ENCODE measurements around the gene ALDH3A2. TPM values are rescaled to one million over a fixed set of nuclear protein-coding genes. Genes with fewer than 3 reads are reported as not detected.
A peak's percentile ranks its signal among the peaks of the same experiment; 100 is the strongest.

The ALDH3A2 gene
- total RNA-seq = 115 TPM
- long read RNA-seq, transcript ALDH3A2-201 (10 exons, 3,928 nt) = major isoform, 140 of 206 reads
- long read RNA-seq, transcript ALDH3A2-202 (11 exons, 3,828 nt) = minor isoform, 16 of 206 reads
- long read RNA-seq, transcript ALDH3A2-210 (1 exons, 3,512 nt) = minor isoform, 17 of 206 reads
- long read RNA-seq, partial matches to known transcripts = 9 of 206 reads
- long read RNA-seq, other reads (novel, unspliced or antisense) = 16 of 206 reads

- Histone ChIP-seq H3K4me1 (peaks cover 54% of the 10 kb centered on the region), H3K9me3 (no peaks in the 10 kb centered on the region), H3K27ac (peak within 1 kb of the TSS; percentile 98), H3K4me3 (peak within 1 kb of the TSS; percentile 93), H3K36me3 (peaks cover 13% of the 10 kb centered on the region), H3K27me3 (ENCODE audit: low read depth) (no peaks in the 10 kb centered on the region)
- peak; percentile 98 to 99 for ATAC-seq
- DNase-seq = peak; percentile 100
- intact Hi-C loops (cut with DNase I) = no loop called here
- TF ChIP-seq, protein P1, sequence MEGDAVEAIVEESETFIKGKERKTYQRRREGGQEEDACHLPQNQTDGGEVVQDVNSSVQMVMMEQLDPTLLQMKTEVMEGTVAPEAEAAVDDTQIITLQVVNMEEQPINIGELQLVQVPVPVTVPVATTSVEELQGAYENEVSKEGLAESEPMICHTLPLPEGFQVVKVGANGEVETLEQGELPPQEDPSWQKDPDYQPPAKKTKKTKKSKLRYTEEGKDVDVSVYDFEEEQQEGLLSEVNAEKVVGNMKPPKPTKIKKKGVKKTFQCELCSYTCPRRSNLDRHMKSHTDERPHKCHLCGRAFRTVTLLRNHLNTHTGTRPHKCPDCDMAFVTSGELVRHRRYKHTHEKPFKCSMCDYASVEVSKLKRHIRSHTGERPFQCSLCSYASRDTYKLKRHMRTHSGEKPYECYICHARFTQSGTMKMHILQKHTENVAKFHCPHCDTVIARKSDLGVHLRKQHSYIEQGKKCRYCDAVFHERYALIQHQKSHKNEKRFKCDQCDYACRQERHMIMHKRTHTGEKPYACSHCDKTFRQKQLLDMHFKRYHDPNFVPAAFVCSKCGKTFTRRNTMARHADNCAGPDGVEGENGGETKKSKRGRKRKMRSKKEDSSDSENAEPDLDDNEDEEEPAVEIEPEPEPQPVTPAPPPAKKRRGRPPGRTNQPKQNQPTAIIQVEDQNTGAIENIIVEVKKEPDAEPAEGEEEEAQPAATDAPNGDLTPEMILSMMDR (IDR thresholded peaks at IDR 0.05) = peak; percentile 40
Measured at GRCh38 chr17:19648475-19649273, at the start of gene ALDH3A2. ALDH3A2 (plus strand) TSS chr17:19648751; CDS start chr17:19648972, 221 bp downstream.

GRCh38 chr17:19610311-19610710 is 38.2 kb upstream of the ALDH3A2 start:
- Histone ChIP-seq H3K4me1 (no peaks in the 10 kb centered on the region), H3K27me3 (ENCODE audit: low read depth) (no peaks in the 10 kb centered on the region), H3K4me3 (no peak overlapping the region), H3K36me3 (no peaks in the 10 kb centered on the region), H3K9me3 (no peaks in the 10 kb centered on the region), H3K27ac (no peak overlapping the region)
- intact Hi-C loops (cut with DNase I) = no loop called here
- no peak for DNase-seq
- TF ChIP-seq, protein P1 (IDR thresholded peaks at IDR 0.05) = no peak
- no peak for ATAC-seq

- Histone ChIP-seq H3K9me3 (no peaks in the 10 kb centered on the region), H3K36me3 (no peaks in the 10 kb centered on the region), H3K27ac (no peak overlapping the region), H3K27me3 (ENCODE audit: low read depth) (no peaks in the 10 kb centered on the region), H3K4me3 (no peak overlapping the region), H3K4me1 (no peaks in the 10 kb centered on the region)
- TF ChIP-seq, protein P1 (IDR thresholded peaks at IDR 0.05) = no peak
- DNase-seq = no peak
- ATAC-seq = peak; percentile 69 to 71
- intact Hi-C loops (cut with DNase I) = no loop called here
Measured at GRCh38 chr17:19610879-19611278, 37.7 kb upstream of the ALDH3A2 start.

DNA sequence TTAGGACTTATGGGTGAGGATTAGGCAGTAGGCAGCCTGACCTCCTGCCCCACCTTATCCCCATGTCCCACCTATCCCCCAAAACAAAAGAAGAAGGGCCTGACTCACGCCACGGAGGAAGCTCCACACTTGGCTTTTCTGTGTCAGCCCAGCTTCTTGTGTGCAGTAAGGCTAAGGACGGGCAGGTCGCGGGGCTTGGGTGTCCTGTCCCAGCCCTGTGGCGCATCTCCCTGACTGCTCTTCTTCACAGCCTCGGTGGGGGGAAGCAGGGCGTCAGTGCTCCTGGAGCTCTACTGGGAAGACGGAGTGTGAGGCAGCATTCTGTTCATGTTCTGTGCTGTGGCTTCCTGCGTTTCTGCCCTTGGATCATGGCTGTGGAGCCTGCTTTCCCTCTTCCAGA is 34.6 kb upstream of the ALDH3A2 start:
- intact Hi-C loops (cut with DNase I) = no loop called here
- ATAC-seq = no peak
- DNase-seq = no peak

GRCh38 chr17:19614900-19615299 is 33.7 kb upstream of the ALDH3A2 start:
- ATAC-seq = no peak

More for the DNA sequence above, 34.6 kb upstream of the ALDH3A2 start:
- Histone ChIP-seq H3K9me3 (peaks cover 17% of the 10 kb centered on the region), H3K27ac (no peak overlapping the region), H3K4me1 (no peaks in the 10 kb centered on the region), H3K36me3 (no peaks in the 10 kb centered on the region), H3K4me3 (no peak overlapping the region), H3K27me3 (ENCODE audit: low read depth) (no peaks in the 10 kb centered on the region)
- TF ChIP-seq, protein P1 (IDR thresholded peaks at IDR 0.05) = no peak

More at GRCh38 chr17:19614900-19615299, 33.7 kb upstream of the ALDH3A2 start:
- Histone ChIP-seq H3K27ac (no peak overlapping the region), H3K4me1 (no peaks in the 10 kb centered on the region), H3K4me3 (no peak overlapping the region), H3K36me3 (no peaks in the 10 kb centered on the region), H3K27me3 (ENCODE audit: low read depth) (no peaks in the 10 kb centered on the region), H3K9me3 (peaks cover 26% of the 10 kb centered on the region)
- intact Hi-C loops (cut with DNase I) = no loop called here
- TF ChIP-seq, protein P1 (IDR thresholded peaks at IDR 0.05) = no peak
- DNase-seq = no peak
